ENCODE results near the gene RAB22A. TPM values are rescaled to one million over a fixed set of nuclear protein-coding genes. Genes with fewer than 3 reads are reported as not detected.
A peak's percentile ranks its signal among the peaks of the same experiment; 100 is the strongest.

The RAB22A gene
- total and polyA plus RNA-seq, 9 of the 15 experiments (the other 6 are each of a cell fraction or from before 2014, with no cell fraction given): 1.1 to 8.0 (median 6.7) TPM

DNA sequence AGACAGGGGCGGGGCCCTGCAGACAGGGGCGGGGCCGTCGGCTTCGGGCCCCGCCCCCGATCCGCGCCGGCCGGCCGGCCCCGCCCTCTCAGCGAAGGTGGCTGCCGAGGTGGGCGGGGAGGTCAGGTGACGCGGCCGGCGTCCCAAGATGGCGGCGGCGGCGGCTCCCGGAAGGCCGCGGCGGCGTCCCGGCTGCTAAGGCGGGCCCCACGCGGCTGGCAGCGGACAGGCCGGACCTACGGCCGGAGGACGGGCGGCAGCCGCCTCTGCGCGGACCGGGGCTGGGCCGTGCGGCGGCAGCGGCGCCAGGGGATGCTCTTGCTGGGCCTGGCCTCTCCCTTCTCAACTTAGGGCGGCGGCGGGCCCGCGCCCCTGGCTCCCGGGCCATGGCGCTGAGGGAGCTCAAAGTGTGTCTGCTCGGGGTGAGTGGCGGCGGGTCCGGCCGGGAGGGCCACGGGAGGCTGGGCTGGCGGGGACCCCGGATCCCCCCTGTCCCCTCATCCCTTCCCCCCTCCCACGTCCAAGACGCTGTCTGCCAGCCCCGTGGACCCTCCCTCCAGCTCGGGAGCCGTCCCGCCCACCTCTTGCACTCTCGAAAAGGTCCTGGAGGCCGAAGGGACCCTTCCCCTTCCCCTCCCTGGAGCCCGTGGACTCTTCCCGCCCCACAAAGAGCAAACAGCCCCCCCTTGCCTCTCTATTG lies at the start of gene RAB22A (continued):
- TF ChIP-seq NR2C2 (CRISPR knock-in tag; IDR thresholded peaks at IDR 0.05) (0 out of 2 replicates have a peak, but pooled peaks have one; percentile 23), NR2C2 (tag; IDR thresholded peaks at IDR 0.05) (peak; percentile 51), RFX5 (IDR thresholded peaks at IDR 0.05; ENCODE audit: low read depth, low read length) (no peak), NONO (IDR thresholded peaks at IDR 0.05; ENCODE audit: low read depth in 2 of 2, low read length in 1 of 2) (peak; percentile 90 to 95), HNRNPL (IDR thresholded peaks at IDR 0.05; ENCODE audit: low read depth, low read length) (no peak), CBFA2T2 (conservative IDR thresholded peaks at IDR 0.05) (no peak), SOX6 (IDR thresholded peaks at IDR 0.05) (0 out of 2 replicates have a peak, but pooled peaks have one; percentile 23), RBFOX2 (IDR thresholded peaks at IDR 0.05; ENCODE audit: low read depth, low read length) (peak; percentile 83), HNRNPK (IDR thresholded peaks at IDR 0.05; ENCODE audit: low read depth, low read length, poor library complexity, severe bottlenecking) (peak; percentile 71), CBX2 (IDR thresholded peaks at IDR 0.05; ENCODE audit: insufficient read depth, low read length, poor library complexity, severe bottlenecking) (no peak), ZNF584 (CRISPR knock-in tag; IDR thresholded peaks at IDR 0.05; ENCODE audit: low read depth) (no peak), ZNF212 (CRISPR knock-in tag; IDR thresholded peaks at IDR 0.05) (no peak), ERF (CRISPR knock-in tag; IDR thresholded peaks at IDR 0.05) (peak; percentile 55; the same call in 1 of the 2 replicates), SMAD4 (CRISPR knock-in tag; conservative IDR thresholded peaks at IDR 0.05) (peak; percentile 66), GABPB1 (CRISPR knock-in tag; IDR thresholded peaks at IDR 0.05) (no peak)
- TF ChIP-seq, protein P1, sequence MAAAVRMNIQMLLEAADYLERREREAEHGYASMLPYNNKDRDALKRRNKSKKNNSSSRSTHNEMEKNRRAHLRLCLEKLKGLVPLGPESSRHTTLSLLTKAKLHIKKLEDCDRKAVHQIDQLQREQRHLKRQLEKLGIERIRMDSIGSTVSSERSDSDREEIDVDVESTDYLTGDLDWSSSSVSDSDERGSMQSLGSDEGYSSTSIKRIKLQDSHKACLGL (CRISPR knock-in tag; IDR thresholded peaks at IDR 0.05; ENCODE audit: borderline replicate concordance, poor library complexity, severe bottlenecking): peak; percentile 32
- TF ChIP-seq, protein P2, sequence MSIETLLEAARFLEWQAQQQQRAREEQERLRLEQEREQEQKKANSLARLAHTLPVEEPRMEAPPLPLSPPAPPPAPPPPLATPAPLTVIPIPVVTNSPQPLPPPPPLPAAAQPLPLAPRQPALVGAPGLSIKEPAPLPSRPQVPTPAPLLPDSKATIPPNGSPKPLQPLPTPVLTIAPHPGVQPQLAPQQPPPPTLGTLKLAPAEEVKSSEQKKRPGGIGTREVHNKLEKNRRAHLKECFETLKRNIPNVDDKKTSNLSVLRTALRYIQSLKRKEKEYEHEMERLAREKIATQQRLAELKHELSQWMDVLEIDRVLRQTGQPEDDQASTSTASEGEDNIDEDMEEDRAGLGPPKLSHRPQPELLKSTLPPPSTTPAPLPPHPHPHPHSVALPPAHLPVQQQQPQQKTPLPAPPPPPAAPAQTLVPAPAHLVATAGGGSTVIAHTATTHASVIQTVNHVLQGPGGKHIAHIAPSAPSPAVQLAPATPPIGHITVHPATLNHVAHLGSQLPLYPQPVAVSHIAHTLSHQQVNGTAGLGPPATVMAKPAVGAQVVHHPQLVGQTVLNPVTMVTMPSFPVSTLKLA (conservative IDR thresholded peaks at IDR 0.05): peak in 1 of 2 experiments; percentile 31; a peak in 1 of 4 replicates
- TF ChIP-seq, protein P3, sequence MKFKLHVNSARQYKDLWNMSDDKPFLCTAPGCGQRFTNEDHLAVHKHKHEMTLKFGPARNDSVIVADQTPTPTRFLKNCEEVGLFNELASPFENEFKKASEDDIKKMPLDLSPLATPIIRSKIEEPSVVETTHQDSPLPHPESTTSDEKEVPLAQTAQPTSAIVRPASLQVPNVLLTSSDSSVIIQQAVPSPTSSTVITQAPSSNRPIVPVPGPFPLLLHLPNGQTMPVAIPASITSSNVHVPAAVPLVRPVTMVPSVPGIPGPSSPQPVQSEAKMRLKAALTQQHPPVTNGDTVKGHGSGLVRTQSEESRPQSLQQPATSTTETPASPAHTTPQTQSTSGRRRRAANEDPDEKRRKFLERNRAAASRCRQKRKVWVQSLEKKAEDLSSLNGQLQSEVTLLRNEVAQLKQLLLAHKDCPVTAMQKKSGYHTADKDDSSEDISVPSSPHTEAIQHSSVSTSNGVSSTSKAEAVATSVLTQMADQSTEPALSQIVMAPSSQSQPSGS (CRISPR knock-in tag; IDR thresholded peaks at IDR 0.05): no peak
- TF ChIP-seq, protein P4, sequence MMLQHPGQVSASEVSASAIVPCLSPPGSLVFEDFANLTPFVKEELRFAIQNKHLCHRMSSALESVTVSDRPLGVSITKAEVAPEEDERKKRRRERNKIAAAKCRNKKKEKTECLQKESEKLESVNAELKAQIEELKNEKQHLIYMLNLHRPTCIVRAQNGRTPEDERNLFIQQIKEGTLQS (IDR thresholded peaks at IDR 0.05): no peak
- TF ChIP-seq, protein P4 (CRISPR knock-in tag; conservative IDR thresholded peaks at IDR 0.05): no peak
